Activated T-cell treated with anti-CD3 and anti-CD28 coated beads, Interleukin-2, amount 50 U/mL, for 72 hours (primary cell): ENCODE measurements around the gene TAS2R3. TPM values are rescaled to one million over a fixed set of nuclear protein-coding genes. Genes with fewer than 3 reads are reported as not detected.
"Not testable (repeated sequence)": the region's sequence is repeated elsewhere in the genome, so short reads cannot be mapped to it uniquely, and the experiment has no call there.

Experiments used
- ATAC-seq, 2 donors: fragments of 150-1000 bp; cut with Tn5 transposase; replicated peaks in 1 of 2; 2 replicates each; pipeline ENCODE4 v1.10.0; 2021; ENCODE audit warnings: moderate library complexity in 2 of 2, mild to moderate bottlenecking in 1 of 2
- DNase-seq, 2 donors: peaks; one replicate each; pipeline ENCODE4 v3.0.0; 2021 to 2022; ENCODE audit warnings: mixed read lengths in 1 of 2
- H3K27ac Mint-ChIP-seq: one replicate; pipeline ENCODE4 v1.8.0; 2022; ENCODE audit warnings: mild to moderate bottlenecking, moderate library complexity, mixed read lengths
- H3K27me3 Mint-ChIP-seq: one replicate; pipeline ENCODE4 v1.8.0; 2022; ENCODE audit warnings: low read depth, mixed read lengths
- H3K36me3 Mint-ChIP-seq, 2 donors: one replicate each; pipeline ENCODE4 v1.8.0; 2022; ENCODE audit warnings: mixed read lengths in 2 of 2, mild to moderate bottlenecking in 1 of 2; ENCODE audit not compliant: insufficient read depth in 2 of 2
- H3K4me1 Mint-ChIP-seq: one replicate; pipeline ENCODE4 v1.8.0; 2022; ENCODE audit warnings: low read depth, mixed read lengths
- H3K4me3 Mint-ChIP-seq, 2 donors: one replicate each; pipeline ENCODE4 v1.8.0; 2022; ENCODE audit warnings: mild to moderate bottlenecking in 2 of 2, mixed read lengths in 2 of 2, moderate library complexity in 2 of 2
- H3K9me3 Mint-ChIP-seq, 2 donors: one replicate each; pipeline ENCODE4 v1.8.0; 2022; ENCODE audit warnings: mixed read lengths in 2 of 2
- total RNA-seq, 2 donors: library from RNA; stranded (reverse); gene quantifications; one replicate each; pipeline ENCODE4 v1.2.3, GENCODE V29; 2022

Gene TAS2R3
- total RNA-seq, 2 donors from 2014 or later, result 1.8 TPM

GRCh38 chr7:141742229-141742628, 21.7 kb upstream of the TAS2R3 start:
- H3K27me3 Mint-ChIP-seq, result no peaks in the 10 kb centered on the region
- H3K4me1 Mint-ChIP-seq, result peaks cover 49% of the 10 kb centered on the region
- peak overlapping the region; percentile 55 for H3K27ac Mint-ChIP-seq
- no peaks in the 10 kb centered on the region for H3K9me3 Mint-ChIP-seq
- no peak for DNase-seq
- H3K4me3 Mint-ChIP-seq, result peak overlapping the region in 1 of 2 donors; percentile 29
- ATAC-seq, result no peak
- peaks cover 17 to 41% of the 10 kb centered on the region in 2 donors for H3K36me3 Mint-ChIP-seq

GRCh38 chr7:141744131-141744530, 19.8 kb upstream of the TAS2R3 start:
- DNase-seq (no peak), ATAC-seq (no peak)
- Mint-ChIP-seq H3K27ac (peak overlapping the region; percentile 56), H3K27me3 (no peaks in the 10 kb centered on the region), H3K36me3 (peaks cover 15 to 40% of the 10 kb centered on the region in 2 donors), H3K9me3 (no peaks in the 10 kb centered on the region), H3K4me1 (peaks cover 35% of the 10 kb centered on the region), H3K4me3 (no peak overlapping the region)

- H3K27ac Mint-ChIP-seq, result no peak overlapping the region
- ATAC-seq (no peak), DNase-seq (no peak)
- no peak overlapping the region for H3K4me3 Mint-ChIP-seq
- no peaks in the 10 kb centered on the region for H3K27me3 Mint-ChIP-seq
- H3K9me3 Mint-ChIP-seq, result peaks cover 1 to 7% of the 10 kb centered on the region in 2 donors
- H3K36me3 Mint-ChIP-seq, result peaks cover 37 to 53% of the 10 kb centered on the region in 2 donors
- peaks cover 9% of the 10 kb centered on the region for H3K4me1 Mint-ChIP-seq
Observed at GRCh38 chr7:141748396-141748795, 15.5 kb upstream of the TAS2R3 start.

DNA sequence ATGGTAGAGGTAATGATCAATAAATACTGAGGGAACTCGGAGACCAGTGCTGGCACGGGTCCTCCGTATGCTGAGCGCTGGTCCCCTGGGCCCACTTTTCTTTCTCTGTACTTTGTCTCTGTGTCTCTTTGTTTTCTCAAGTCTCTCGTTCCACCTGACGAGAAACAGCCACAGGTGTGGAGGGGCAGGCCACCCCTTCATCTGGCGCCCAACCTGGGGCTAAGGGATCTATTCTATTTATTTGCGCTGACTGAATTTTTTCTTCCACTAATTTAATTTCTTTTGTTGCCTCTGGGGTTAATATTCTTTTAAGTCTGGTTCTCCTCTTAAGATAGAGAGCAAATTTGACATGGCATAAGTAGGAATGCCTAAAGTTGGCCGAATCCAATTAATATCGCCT, 12.0 kb upstream of the TAS2R3 start:
- H3K36me3 Mint-ChIP-seq, result peaks cover 43 to 51% of the 10 kb centered on the region in 2 donors
- DNase-seq, H3K27me3 Mint-ChIP-seq, H3K4me3 Mint-ChIP-seq, H3K9me3 Mint-ChIP-seq, ATAC-seq, H3K27ac Mint-ChIP-seq, H3K4me1 Mint-ChIP-seq: not testable (repeated sequence)

GRCh38 chr7:141752634-141753033, 11.3 kb upstream of the TAS2R3 start:
- Mint-ChIP-seq H3K4me3 (no peak overlapping the region), H3K36me3 (peaks cover 43 to 51% of the 10 kb centered on the region in 2 donors), H3K27ac (no peak overlapping the region), H3K9me3 (peaks cover 1 to 7% of the 10 kb centered on the region in 2 donors), H3K27me3 (no peaks in the 10 kb centered on the region), H3K4me1 (no peaks in the 10 kb centered on the region)
- ATAC-seq (no peak), DNase-seq (no peak)

DNA sequence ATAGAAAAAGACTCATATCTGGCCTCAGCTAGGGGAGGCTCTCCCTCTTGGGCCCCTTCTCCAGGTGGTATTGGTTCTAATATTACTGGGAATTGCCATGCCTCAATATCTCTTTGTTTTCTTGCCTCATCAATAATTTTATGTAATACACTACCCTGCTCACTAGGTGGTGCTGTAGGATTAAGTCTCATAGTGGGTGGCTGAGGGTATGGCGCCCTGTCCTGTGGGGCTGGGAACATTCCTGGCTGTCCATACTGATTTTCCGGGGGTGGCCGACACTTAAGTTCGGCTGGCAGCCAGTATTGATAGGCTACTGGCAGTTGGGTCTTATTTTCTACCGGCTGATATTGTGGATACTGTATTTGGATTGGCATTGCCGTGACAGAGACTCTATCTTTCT, 9.0 kb upstream of the TAS2R3 start:
- H3K4me3 Mint-ChIP-seq, result no peak overlapping the region
- DNase-seq (peak in 1 of 2 donors; percentile 5), ATAC-seq (no peak)
- H3K27ac Mint-ChIP-seq, result no peak overlapping the region
- peaks cover 1 to 7% of the 10 kb centered on the region in 2 donors for H3K9me3 Mint-ChIP-seq
- H3K36me3 Mint-ChIP-seq, result peaks cover 39 to 46% of the 10 kb centered on the region in 2 donors
- no peaks in the 10 kb centered on the region for H3K4me1 Mint-ChIP-seq
- H3K27me3 Mint-ChIP-seq, result no peaks in the 10 kb centered on the region

DNA sequence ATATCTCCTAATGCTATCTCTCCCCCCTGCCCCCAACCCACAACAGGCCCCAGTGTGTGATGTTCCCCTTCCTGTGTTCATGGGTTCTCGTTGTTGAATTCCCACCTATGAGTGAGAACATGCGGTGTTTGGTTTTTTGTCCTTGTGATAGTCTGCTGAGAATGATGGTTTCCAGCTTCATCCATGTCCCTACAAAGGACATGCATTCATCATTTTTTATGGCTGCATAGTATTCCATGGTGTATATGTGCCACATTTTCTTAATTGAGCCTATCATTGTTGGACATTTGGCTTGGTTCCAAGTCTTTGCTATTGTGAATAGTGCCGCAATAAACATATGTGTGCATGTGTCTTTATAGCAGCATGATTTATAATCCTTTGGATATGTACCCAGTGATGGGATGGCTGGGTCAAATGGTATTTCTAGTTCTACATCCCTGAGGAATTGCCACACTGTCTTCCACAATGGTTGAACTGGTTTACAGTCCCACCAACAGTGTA, 6.2 kb downstream of the TAS2R3 start:
- peaks cover 7 to 27% of the 10 kb centered on the region in 2 donors for H3K36me3 Mint-ChIP-seq

GRCh38 chr7:141776374-141776773, 12.5 kb downstream of the TAS2R3 start, which contains the start of gene TAS2R4:
Gene TAS2R4, plus strand, starts transcription at chr7:141776674. Its CDS starts 1,815 bp downstream, at chr7:141778489.
- Mint-ChIP-seq H3K9me3 (peaks cover 0 to 3% of the 10 kb centered on the region in 2 donors), H3K27me3 (no peaks in the 10 kb centered on the region), H3K36me3 (peaks cover 14 to 28% of the 10 kb centered on the region in 2 donors), H3K4me3 (no peak within 1 kb of the TSS), H3K27ac (no peak within 1 kb of the TSS), H3K4me1 (no peaks in the 10 kb centered on the region)
- no peak for DNase-seq
- ATAC-seq, result no peak

More for the DNA sequence above, 6.2 kb downstream of the TAS2R3 start:
- not testable (repeated sequence) for H3K27ac Mint-ChIP-seq, H3K4me3 Mint-ChIP-seq, DNase-seq, ATAC-seq, H3K9me3 Mint-ChIP-seq, H3K4me1 Mint-ChIP-seq, H3K27me3 Mint-ChIP-seq

GRCh38 chr7:141785706-141786552, 22.0 kb downstream of the TAS2R3 start:
- Mint-ChIP-seq H3K9me3 (no peaks in the 10 kb centered on the region), H3K4me1 (no peaks in the 10 kb centered on the region), H3K27me3 (no peaks in the 10 kb centered on the region), H3K4me3 (no peak overlapping the region), H3K36me3 (no peaks in the 10 kb centered on the region), H3K27ac (no peak overlapping the region)
- peak; percentile 10 to 14 for DNase-seq
- ATAC-seq, result no peak

DNA sequence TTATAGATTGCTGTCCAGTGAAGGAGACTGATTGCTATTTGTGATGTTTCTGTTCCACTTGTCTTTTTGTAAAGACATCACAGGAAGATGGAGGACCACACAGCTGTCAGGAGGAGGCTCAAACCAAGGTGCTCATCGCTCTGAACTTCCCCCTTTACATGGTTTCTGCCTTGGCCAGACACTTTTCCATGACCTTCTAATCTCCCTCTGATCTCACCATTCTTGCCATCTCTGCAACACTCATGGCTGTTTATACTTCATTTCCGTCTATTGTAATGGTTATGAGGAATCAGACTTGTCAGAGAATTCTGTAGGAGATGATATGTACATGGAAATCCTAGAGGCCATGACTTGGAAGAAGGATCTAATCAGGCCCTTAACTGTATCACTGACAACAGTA, 24.4 kb downstream of the TAS2R3 start:
- no peaks in the 10 kb centered on the region for H3K9me3 Mint-ChIP-seq
- no peaks in the 10 kb centered on the region for H3K36me3 Mint-ChIP-seq
- ATAC-seq (no peak), DNase-seq (no peak)
- no peaks in the 10 kb centered on the region for H3K27me3 Mint-ChIP-seq
- H3K27ac Mint-ChIP-seq, result no peak overlapping the region
- H3K4me1 Mint-ChIP-seq, result no peaks in the 10 kb centered on the region
- no peak overlapping the region for H3K4me3 Mint-ChIP-seq

DNA sequence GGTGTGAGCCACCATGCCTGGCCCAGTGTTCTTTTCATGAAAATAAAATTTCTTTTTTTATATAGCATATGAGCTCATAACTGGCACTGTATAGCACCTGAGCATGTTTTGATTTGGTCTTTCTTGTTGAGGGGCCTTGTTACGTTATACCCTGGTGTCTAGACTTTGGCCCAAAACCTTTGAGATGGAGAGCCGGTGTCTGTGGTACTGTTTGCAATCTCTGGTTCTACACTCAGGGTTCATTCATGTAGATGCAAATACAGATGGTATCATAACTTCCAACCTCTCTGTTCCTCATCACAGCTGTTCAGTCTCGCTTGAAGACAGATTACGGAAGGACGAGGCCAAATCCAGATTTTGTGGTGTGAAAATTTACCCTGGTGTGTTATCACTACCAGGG, 26.0 kb downstream of the TAS2R3 start, which contains the start of gene TAS2R5:
Gene TAS2R5 (plus strand): TSS at position 301 of the 400 bp plus-strand sequence. CDS start 145 bp downstream, outside the sequence.
- ATAC-seq (no peak), DNase-seq (no peak)
- H3K4me1 Mint-ChIP-seq, result no peaks in the 10 kb centered on the region
- H3K9me3 Mint-ChIP-seq, result no peaks in the 10 kb centered on the region
- H3K27me3 Mint-ChIP-seq, result no peaks in the 10 kb centered on the region
- no peak within 1 kb of the TSS for H3K4me3 Mint-ChIP-seq
- no peak within 1 kb of the TSS for H3K27ac Mint-ChIP-seq
- H3K36me3 Mint-ChIP-seq, result peaks cover 0 to 2% of the 10 kb centered on the region in 2 donors

- Mint-ChIP-seq H3K9me3 (no peaks in the 10 kb centered on the region), H3K27me3 (no peaks in the 10 kb centered on the region), H3K27ac (no peak overlapping the region), H3K36me3 (peaks cover 2 to 4% of the 10 kb centered on the region in 2 donors), H3K4me1 (no peaks in the 10 kb centered on the region), H3K4me3 (no peak overlapping the region)
- no peak for DNase-seq
- ATAC-seq, result no peak
Observed at GRCh38 chr7:141792526-141792925, 28.6 kb downstream of the TAS2R3 start.
